Neural cell (in vitro differentiated cells): ENCODE measurements around the gene THTPA.

Experiments
- EP300 ChIP-seq: fragments of 450-650 bp; conservative IDR thresholded peaks from 2 replicates; pipeline ENCODE4 v1.6.1; 2014; ENCODE audit warnings: antibody characterized with exemption, mild to moderate bottlenecking, moderate library complexity; ENCODE audit not compliant: poor library complexity, severe bottlenecking
- EZH2 ChIP-seq: fragments of 200-600, 300-800 bp; shearing (Covaris generic), sonication (generic); IDR thresholded peaks from 2 replicates; pipeline ENCODE4 v1.6.1; 2014; ENCODE audit warnings: antibody characterized with exemption, low read length, borderline replicate concordance, mild to moderate bottlenecking; ENCODE audit not compliant: insufficient read depth, poor library complexity, severe bottlenecking
- MXI1 ChIP-seq: fragments of 450-650 bp; conservative IDR thresholded peaks from 2 replicates; pipeline ENCODE4 v1.6.1; 2014; ENCODE audit warnings: antibody characterized with exemption, mild to moderate bottlenecking; ENCODE audit not compliant: poor library complexity, severe bottlenecking
- POLR2AphosphoS5 ChIP-seq: IDR thresholded peaks from 2 replicates; pipeline ENCODE4 v1.6.1; 2012
- RAD21 ChIP-seq: fragments of 450-650 bp; conservative IDR thresholded peaks from 2 replicates; pipeline ENCODE4 v1.6.1; 2014; ENCODE audit warnings: antibody characterized with exemption, mild to moderate bottlenecking, moderate library complexity
- REST ChIP-seq: IDR thresholded peaks from 2 replicates; pipeline ENCODE4 v1.6.1; 2012; ENCODE audit warnings: borderline replicate concordance
- SMC3 ChIP-seq: fragments of 450-650 bp; conservative IDR thresholded peaks from 2 replicates; pipeline ENCODE4 v1.6.1; 2014; ENCODE audit warnings: antibody characterized with exemption, mild to moderate bottlenecking, moderate library complexity; ENCODE audit not compliant: poor library complexity
- TAF1 ChIP-seq: IDR thresholded peaks from 2 replicates; pipeline ENCODE4 v1.6.1; 2012; ENCODE audit warnings: low read depth
- TF ChIP-seq, protein P1 (sequence below): fragments of 450-650 bp; IDR thresholded peaks from 2 replicates; pipeline ENCODE4 v1.5.1; 2014; ENCODE audit warnings: antibody characterized with exemption, mild to moderate bottlenecking, moderate library complexity; ENCODE audit not compliant: poor library complexity, severe bottlenecking

DNA sequence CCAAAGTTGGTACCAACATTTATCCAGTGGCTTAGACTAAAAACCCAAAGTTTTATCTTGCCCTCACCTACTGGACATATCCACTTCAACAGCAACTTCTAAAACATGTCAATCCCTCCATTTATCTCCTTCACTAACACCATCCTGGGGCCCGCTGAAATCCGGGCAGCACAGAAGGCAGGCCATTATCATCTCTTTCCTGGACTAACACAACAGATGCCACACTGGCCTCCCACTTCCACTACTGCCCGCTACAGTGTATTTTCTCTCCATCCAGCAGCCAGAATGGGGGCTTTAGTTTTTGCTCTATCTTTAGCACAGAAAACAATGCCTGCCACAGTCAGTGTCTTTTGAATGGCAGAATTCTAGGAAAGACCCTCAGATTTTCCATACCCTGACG lies 20.1 kb upstream of the THTPA start:
- TF ChIP-seq MXI1, result no peak
- TF ChIP-seq EP300, result no peak
- TF ChIP-seq, protein P1, sequence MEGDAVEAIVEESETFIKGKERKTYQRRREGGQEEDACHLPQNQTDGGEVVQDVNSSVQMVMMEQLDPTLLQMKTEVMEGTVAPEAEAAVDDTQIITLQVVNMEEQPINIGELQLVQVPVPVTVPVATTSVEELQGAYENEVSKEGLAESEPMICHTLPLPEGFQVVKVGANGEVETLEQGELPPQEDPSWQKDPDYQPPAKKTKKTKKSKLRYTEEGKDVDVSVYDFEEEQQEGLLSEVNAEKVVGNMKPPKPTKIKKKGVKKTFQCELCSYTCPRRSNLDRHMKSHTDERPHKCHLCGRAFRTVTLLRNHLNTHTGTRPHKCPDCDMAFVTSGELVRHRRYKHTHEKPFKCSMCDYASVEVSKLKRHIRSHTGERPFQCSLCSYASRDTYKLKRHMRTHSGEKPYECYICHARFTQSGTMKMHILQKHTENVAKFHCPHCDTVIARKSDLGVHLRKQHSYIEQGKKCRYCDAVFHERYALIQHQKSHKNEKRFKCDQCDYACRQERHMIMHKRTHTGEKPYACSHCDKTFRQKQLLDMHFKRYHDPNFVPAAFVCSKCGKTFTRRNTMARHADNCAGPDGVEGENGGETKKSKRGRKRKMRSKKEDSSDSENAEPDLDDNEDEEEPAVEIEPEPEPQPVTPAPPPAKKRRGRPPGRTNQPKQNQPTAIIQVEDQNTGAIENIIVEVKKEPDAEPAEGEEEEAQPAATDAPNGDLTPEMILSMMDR, result no peak
- TF ChIP-seq EZH2, result no peak
- no peak for TF ChIP-seq POLR2AphosphoS5
- no peak for TF ChIP-seq TAF1
- TF ChIP-seq SMC3, result no peak
- TF ChIP-seq REST, result no peak
- TF ChIP-seq RAD21, result no peak
